GM21360 (cell line): ENCODE measurements around the gene SORCS2.

Experiments used
- ATAC-seq: cut with Tn5 transposase; IDR thresholded peaks from one replicate; pipeline ENCODE4 v1.9.1; 2021; ENCODE audit warnings: mild to moderate bottlenecking, moderate library complexity; ENCODE audit not compliant: unreplicated experiment

Gene SORCS2

DNA sequence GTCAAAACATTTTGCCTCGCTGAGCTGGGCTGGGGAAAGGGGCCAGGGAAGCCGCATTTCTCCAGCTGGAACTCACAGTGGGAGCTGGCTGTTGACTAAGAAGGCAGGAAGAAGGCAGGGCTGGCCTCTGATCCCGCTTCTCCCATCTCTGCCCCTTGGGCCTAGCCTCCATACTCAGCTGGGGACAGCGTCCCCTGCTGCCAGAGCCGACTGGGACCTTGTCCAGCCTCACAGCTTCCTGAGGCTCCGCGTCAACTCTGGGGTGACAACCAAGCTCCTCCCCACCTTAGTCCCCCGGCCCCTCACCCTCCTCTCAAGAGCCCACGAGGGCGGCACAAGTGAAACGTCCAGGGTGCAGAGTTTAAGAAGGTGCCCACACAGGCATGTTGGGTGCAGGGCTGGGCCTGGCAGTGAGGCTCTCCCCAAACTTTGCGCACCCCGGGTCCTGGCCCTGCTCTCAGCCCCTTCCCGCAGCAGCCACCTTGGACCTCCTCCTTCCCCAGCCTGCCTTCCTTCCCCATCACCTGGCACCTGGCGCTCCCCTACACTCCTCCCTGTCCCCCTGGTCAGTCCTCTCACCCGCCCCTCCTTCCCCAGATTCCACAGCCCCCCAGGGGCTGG, 141.6 kb downstream of the SORCS2 start:
- ATAC-seq: no peak

DNA sequence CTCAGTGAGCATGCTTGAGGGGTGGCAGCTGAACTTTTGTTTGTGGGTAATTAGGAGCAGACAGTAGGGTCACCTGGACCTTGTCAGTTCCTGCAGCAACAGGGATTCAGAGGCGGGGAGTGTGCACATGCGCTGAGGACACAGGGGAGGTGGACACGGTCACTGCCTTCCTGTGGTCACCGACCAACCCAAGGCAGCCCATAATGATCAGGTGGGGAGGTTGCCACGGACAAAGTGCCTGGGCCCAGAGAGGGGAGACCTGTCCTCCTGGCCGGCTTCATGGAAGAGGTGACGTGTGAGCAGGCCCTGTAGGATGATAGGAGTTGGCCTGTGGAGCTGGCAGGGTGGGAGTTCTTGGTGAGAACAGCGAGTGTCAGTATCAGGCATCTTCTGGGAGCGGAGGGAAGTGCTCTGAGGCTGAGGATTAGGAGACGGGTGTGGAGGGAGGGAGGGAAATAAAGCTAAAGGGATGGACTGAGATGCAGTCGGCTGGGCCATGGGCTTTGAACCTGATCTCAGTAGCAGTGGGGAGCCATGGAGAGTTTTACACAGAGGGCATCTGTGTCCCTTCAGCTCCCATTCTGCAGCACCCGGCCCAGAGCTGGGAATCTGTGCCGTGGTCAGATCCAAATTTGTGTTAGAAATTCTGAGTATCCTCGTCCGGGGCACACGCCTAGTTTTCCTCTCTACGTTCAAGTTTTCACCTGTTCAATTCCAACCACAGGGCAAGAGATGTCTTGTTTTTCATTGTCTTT, 142.4 kb downstream of the SORCS2 start:
- ATAC-seq: no peak

DNA sequence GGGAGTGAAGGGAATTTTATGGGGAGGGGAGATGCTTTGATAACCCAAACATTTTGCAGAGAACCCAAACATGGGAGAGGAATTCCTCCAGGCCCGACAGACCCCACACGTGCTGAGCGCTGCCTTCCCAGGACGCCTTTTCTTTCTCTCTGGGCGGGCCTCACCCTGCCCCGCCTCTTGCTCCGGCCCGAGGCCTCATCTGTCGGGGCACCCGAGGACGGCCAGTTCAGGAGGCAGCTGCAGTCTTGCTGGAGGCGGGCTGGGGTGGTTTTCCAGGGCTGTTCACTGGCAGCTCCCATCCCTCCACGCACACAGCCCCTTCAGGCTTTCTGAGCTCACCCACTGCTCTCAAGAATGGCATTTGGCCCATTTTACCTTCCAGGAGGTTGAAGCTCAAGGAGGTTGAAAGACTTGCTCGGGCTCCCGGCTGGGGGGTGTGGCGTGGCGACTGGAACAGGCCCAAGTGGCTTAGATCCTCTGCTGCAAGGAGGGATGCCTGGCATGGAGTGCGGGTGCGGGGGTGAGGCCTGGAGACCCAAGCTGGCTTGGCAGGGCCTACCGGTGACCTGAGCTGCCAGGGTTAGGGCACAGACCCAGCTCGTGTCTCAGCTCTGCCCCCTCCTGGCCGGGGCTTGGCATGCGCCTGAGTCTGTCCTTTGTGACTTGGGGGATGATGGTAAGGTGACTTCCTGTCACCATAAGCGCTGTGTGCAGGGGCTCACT, 143.2 kb downstream of the SORCS2 start:
- peak; percentile 55 for ATAC-seq

DNA sequence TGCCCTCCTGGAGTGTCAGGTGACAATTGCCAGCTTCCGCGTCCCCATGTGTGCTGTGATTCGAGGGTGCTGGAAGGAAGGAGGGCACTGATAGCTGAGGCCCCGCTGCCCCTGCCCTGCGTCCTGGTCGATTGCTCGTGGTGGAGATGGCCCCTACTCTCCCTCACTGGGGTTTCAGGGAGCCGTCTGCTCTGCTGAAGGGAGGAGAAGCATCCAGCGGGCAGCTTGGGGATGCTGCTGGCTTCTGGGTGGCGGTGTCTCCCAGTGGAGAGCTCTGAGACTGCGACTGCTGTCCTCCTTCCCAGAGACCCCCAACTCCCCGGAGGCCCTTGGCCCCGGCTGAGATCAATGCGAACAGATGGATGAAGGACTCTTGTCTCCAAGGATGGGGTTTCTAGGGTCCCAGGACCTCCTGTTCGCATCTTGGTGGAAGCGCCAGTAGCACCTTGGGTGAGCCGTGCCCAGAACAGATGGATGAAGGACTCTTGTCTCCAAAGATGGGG, 143.8 kb downstream of the SORCS2 start:
- no peak for ATAC-seq

DNA sequence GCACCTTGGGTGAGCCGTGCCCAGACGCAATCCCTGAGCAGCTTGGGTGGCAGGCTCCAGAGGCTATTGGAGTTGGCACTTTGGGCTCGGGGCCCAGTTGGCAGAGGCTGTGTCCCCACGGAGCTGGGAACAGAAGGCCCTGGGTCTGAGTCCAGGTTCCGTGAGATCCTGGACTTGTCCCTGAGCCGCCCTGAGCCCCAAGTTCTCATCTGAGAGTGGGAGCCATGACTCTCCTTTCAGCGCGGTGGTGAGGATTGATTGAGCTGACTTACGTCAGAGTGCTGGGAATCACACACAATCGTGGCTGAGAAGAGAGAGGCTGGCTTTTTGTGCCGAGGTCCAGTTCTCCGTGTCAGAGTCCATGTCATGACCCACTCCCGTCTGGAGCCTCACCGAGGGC, 144.4 kb downstream of the SORCS2 start:
- no peak for ATAC-seq

DNA sequence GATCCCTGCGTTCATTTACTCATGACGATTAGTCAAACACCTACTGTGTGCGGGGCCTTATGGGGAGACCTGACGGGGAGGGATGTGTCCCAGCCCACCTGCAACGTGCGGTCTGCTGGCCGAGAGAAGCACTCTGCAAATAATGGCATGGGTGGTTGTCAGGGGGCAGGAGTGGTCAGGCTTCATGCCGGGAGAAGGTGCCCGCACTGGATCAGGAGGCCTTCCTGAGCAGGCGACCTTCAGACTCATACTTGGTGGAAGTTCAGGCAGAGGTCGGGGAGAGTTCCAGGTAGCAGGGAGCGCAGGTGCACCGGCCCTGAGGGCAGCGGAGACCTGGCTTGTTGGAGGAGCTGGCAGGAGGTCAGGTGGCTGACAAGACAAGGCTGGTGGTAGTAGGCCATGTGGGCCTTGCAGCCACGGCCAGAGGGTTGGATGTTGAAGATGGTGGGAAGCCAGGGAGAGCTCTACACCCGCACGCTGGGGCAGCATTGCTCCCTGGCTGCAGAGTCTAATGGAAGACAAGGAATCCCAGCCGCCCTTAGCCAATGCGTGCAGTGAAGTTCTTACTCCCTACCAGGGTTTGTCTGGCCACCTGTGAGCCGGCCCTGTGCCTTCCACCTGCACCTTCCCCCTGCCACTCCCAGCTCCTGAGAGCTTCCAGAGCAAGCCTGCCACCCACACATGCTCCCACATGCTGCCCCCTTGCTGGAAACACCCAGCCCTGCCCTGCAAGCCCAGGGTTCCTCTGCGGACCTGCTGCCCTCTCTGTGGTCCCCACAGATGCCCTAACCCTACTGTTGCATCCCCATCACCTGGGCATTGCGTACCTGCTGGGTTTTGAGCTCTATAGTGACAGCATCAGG, 145.1 kb downstream of the SORCS2 start:
- ATAC-seq: no peak

DNA sequence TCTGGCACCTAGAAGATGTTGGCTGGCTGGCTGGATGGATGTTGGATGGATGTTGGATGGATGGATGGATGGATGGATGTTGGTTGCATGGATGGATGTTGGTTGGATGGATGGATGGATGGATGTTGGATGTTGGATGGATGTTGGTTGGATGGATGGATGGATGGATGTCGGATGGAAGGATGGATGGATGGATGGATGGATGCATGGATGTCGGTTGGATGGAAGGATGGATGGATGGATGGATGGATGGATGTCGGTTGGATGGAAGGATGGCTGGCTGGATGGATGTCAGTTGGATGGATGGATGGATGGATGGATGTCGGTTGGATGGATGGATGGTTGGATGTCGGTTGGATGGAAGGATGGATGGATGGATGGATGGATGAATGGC, 145.7 kb downstream of the SORCS2 start:
- ATAC-seq: no peak

DNA sequence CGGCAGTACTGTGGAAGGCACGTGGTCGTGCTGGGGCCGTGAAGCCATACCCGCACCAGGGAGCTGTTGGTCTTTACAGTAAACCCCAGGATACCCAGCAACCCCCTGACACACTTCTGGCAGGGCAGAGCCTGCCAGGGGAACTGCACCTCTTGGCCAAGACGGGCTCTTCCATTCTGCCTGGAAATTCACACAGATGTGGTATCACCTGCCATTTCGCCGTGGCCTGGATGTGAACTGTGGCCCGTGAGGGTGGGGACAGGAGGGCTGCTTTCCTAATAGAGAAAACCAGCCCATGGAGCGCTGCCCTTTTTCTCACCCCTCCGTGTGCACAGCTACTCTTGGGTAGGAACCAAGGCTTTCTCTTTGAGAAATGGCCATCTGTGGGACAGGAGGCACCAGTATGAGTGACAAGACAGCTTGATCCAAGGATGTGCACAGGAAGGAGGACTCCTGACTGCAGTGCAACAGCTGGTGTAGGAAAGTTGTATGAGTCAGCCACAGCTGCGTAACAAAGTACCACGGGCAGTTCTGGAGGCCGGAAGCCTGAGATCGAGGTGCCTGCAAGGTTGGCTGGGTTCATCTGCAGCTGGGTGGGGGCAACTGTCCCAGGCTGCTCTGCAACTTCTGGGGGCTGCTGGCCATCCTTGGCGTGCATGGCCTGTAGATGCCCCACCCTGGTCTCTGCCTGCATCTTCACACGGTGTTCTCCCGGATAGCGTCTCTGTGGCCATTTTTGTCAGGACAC, 146.7 kb downstream of the SORCS2 start:
- no peak for ATAC-seq

DNA sequence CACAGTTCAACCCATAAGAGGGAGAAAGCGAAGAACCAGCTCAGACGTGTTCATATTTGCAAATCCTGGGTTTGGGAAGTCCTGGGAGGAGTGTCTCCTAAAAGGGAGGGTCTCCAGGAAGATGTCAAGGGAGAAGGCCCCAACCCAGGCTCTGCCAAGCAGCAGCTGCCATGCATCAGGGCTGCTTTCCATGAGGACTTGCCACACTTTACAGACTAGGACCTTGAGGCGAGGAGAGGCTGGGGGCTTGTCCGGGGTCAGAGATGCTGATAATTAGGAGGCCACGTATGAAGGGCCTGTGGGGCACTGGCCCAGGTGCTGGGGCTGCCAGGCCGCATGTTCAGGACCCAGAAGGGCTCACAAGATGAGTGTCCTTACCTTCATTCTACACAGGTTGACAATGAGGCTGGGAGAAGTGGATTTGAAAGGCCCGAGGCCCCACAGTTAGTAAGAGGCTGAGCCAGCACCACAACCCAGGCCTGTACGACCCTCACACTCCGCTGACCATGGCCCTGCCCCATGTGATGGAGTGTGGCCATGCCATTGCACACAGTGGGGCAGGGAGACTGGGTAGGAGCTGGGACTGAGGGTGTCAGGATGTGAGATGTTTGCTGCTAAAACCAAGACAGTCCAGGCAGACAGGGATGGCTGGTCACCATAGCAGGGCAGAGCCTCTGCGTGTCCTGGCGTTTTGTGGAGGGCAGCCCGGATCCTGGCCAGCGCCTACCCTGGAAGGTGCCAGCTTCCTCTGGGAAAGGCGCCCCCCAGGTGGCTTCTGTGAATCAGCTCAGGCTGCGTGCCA, 147.6 kb downstream of the SORCS2 start:
- no peak for ATAC-seq

DNA sequence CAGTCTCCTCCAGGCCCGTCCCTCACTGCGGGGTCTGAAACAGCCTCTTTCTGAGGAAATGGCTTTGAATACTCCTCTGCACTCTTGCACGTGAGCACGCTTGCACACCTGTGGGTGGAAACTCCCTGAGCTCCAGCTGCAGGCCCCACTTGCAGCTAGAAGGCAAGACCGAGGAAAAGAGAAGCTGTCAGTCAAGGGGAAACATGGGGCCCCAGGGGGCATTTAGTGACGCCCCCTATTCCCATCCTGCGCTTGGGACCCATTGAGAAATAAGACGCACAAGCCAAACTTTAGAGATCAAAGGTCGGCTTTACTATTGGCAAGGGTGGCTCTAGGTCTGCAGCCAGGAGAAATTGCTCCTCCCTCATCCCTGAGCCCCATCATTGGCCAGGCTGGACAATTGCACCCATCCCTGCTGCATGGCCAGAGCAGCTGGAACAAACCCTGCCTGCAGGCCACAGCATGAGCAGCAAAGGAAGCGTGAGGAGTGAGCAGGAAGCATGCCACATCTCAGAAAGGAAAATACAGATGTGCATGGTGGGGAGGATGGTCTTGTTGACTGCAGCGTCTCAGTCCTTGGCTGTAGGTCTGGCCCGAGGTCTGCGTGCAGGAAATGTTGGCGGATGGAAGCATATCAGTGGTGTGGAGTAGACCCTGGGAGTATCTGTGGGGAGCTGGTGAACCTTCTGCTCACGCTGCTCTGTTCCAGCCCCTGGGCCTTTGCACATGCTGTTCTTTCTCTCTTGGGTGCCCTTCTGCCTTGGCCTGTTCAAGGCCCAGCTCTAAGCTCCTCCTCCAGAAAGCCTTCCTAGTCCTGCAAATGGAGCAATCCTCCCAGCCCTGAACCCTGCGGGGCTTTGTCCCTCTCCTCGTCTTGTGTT, 148.5 kb downstream of the SORCS2 start:
- ATAC-seq: no peak

DNA sequence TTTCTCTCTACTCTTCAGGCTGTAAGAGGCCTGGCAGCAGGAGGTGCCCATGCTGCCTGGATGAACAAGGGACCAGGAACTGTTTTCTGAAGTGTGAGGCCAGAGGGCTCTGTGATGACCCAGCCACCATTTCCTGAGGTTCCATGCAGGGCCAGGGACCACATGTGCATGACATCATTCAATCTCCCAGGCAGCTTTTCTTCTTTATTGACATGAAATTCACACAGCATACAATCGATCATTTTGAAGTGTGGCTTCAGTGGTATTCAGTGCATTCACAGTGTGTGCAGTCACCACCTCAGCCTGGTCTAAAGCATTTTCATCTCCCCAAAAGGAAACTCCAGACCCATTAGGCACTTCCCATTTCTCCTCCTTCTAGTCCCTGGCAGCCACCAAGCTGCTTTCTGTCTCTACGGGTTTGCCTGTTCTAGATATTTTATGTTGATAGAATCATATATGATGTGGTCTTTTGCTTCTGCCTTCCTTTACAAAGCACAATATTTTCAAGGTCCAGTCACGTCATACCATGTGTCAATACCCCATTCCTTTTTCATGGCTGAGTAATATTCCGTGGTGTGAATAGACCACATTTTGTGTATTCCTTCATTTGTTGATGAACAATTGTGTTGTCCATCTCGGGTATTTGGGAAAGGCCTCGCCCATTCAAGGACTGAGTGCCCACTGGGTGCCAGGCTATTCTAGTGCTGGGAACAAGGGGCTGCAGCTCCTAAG, 149.3 kb downstream of the SORCS2 start:
- no peak for ATAC-seq

DNA sequence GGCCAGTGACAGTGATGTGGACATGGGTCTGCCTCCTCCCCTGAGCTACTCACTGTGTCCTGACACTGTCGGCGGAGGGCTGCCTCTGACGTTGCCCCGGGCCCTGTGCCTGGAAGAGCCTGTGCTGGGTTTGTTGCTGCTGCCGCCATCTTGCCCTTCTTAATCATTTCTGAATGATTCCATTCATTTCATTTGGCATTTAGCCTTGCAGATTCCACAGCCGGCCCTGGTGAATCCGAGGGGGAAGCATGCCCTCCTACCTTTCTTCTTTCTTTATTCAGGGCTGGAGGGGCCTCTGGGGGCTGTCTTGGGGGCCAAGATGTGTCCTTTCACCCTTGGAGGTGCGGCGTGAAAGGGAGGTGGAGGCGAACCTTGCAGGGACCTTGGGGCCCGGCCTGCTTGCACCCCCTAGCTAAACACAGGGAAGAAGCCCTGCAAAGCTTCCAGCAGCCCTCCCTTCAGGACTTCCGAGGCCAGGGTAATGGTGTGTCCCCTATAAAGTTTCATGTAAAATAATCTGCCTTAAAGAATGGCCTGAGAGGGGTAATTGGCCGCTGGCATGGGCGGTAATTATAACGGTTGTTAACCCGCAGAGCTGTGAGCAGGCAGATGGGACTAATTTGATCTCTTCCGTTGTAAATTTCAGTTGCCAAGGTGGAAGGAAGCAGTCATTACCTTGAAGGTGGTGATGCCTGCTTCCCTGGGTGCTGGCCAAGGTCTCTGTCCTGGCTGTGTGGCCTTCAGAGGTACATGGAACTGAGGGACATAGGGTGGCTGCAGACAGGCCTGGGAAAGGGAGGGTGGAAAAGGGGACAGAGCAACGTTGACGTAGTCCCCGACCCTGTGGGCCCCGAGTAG, 150.1 kb downstream of the SORCS2 start:
- no peak for ATAC-seq

DNA sequence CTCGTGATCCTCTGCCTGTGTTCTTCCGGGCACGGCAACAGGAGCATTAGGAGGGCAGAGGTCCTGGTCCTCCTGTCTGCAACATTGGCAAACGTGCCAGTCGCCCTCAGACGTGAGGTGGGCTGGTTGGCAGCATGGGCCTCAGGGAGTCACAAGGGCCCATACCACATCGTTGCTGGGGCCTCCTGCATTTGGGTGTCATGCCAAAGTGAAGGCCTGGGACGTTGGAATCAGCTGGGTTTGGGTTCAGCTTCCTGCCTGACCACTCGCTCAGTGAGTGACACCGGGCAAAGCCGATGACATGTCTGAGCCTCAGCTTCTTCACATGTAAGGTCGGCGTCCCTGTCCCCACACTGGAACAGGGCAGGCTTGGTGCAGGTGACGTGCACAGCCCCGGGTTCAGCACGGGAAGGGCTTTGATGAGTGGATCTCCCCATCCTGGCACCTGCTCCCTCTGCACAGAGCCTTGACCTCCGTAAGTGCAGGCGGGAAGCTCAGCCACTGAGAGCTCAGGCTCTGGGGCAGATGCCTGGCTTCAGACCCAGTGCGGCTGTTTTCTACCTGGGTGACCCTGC, 150.8 kb downstream of the SORCS2 start:
- no peak for ATAC-seq

DNA sequence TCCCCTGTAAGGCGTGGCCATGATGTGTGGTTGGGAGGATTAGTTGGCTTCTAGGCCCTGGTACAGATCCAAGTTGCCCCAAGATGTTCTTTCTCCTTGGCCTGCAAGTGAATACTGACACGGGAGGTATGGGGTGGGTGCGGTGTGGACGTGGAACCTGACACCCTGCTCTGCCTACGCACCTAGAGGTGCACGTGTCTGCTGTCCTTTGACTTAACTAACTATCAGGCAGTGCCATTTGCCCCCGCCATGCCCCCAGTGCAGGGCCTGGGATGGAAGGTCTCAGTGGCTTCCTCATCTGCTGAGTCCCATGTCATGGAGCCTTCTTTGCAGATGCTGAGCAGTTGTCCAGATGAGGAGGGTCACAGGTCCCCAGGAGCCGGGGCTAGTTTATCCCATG, 151.6 kb downstream of the SORCS2 start:
- ATAC-seq: no peak

DNA sequence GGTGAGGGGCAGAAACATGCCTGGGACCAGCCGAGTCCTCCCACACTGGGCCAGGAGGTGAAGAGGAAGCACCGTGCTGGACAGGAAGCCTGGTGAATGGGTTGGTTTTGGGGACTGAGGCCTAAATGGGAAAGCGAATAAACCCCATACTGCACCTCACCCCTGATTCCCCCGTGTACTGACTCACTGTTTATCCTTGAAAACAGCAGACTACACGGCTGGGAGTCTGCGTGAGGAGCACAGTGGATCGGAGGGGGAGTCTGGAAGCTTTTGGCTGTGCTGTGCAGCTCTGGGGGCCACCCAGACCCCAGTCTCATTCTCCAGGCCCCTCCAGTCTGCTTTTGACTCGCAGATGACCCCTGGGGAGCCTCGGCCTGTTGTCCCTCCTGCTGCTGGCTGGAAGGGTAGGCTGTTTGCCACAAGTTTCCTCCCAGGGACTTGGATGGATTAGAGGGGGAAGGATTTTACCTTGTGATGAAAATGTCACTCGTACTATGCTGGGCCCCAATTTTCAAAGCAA, 152.4 kb downstream of the SORCS2 start:
- no peak for ATAC-seq

DNA sequence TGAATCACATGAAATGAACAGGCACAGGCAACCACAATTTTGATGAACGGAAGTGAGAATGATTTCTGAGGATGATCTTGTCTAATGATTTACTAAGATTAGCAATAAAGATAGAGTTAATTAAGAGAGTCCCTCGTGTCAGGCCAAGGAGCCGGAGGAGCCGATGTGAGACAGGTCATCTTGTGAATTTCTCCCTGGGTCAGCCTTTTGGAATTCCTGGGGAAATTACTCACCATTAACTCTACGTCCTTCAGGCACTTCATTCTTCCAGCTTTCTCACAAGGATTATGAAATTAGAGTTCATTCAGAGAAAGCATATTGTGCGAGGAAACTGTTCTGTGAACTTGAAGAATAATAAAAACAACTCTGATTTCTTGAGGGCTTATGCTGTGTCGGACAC, 155.6 kb downstream of the SORCS2 start:
- ATAC-seq: no peak
